ENCODE data around the gene ADGRG3.

GRCh38 chr16:57672416-57672815 lies 4.3 kb downstream of the ADGRG3 start:
- TF ChIP-seq CTCF (IDR thresholded peaks at IDR 0.05) (no peak), POLR2A (IDR thresholded peaks at IDR 0.05) (no peak)

Measured in adrenal gland (tissue), 5 donors.